ENCODE measurements around the gene PJA1.

PJA1 gene

GRCh38 chrX:69158166-69158980 is 6.9 kb downstream of the PJA1 start:
- no peak overlapping the region for H2AFZ ChIP-seq (ENCODE audit: low read length)
- H3K36me3 ChIP-seq (ENCODE audit: insufficient read depth, low read length) = peaks cover 4% of the 10 kb centered on the region; the same call in 1 of the 2 replicates
- no peak overlapping the region for H3K27ac ChIP-seq (ENCODE audit: low read depth, low read length, poor library complexity, severe bottlenecking)
- H3K4me1 ChIP-seq (ENCODE audit: insufficient read depth, low read length, severe bottlenecking) = no peaks in the 10 kb centered on the region
- H3K9ac ChIP-seq (ENCODE audit: low read length) = no peak overlapping the region
- H3K9me3 ChIP-seq (ENCODE audit: low read length) = no peaks in the 10 kb centered on the region
- H3K4me2 ChIP-seq (ENCODE audit: low read length) = no peak overlapping the region
- no peaks in the 10 kb centered on the region for H3F3A ChIP-seq (ENCODE audit: insufficient read depth, low read length)
- peak; percentile 57 for TF ChIP-seq CTCF (IDR thresholded peaks at IDR 0.05; ENCODE audit: low read length)
- no peak for TF ChIP-seq EZH2 (IDR thresholded peaks at IDR 0.05; ENCODE audit: borderline replicate concordance, low read length)
- H4K20me1 ChIP-seq (ENCODE audit: insufficient read depth, low read length) = no peaks in the 10 kb centered on the region
- H3K27me3 ChIP-seq (ENCODE audit: insufficient read depth, low read length) = no peaks in the 10 kb centered on the region
- no peaks in the 10 kb centered on the region for H3K79me2 ChIP-seq (ENCODE audit: insufficient read depth, low read length)
- H3K4me3 ChIP-seq (ENCODE audit: low read depth, low read length, poor library complexity, severe bottlenecking) = no peak overlapping the region
- no peaks in the 10 kb centered on the region for H3K9me2 ChIP-seq (ENCODE audit: low read depth, low read length)

GRCh38 chrX:69156638-69157037 is 8.6 kb downstream of the PJA1 start:
- Histone ChIP-seq H4K20me1 (ENCODE audit: insufficient read depth, low read length) (no peaks in the 10 kb centered on the region), H3K4me3 (ENCODE audit: low read depth, low read length, poor library complexity, severe bottlenecking) (no peak overlapping the region), H3K9me2 (ENCODE audit: low read depth, low read length) (no peaks in the 10 kb centered on the region), H3K9ac (ENCODE audit: low read length) (no peak overlapping the region), H3K27me3 (ENCODE audit: insufficient read depth, low read length) (no peaks in the 10 kb centered on the region), H3K79me2 (ENCODE audit: insufficient read depth, low read length) (no peaks in the 10 kb centered on the region), H3F3A (ENCODE audit: insufficient read depth, low read length) (no peaks in the 10 kb centered on the region), H2AFZ (ENCODE audit: low read length) (no peak overlapping the region), H3K9me3 (ENCODE audit: low read length) (no peaks in the 10 kb centered on the region), H3K4me1 (ENCODE audit: insufficient read depth, low read length, severe bottlenecking) (no peaks in the 10 kb centered on the region), H3K4me2 (ENCODE audit: low read length) (no peak overlapping the region), H3K36me3 (ENCODE audit: insufficient read depth, low read length) (peaks cover 3% of the 10 kb centered on the region; the same call in 1 of the 2 replicates), H3K27ac (ENCODE audit: low read depth, low read length, poor library complexity, severe bottlenecking) (no peak overlapping the region)
- TF ChIP-seq EZH2 (IDR thresholded peaks at IDR 0.05; ENCODE audit: borderline replicate concordance, low read length) (no peak), CTCF (IDR thresholded peaks at IDR 0.05; ENCODE audit: low read length) (no peak)

GRCh38 chrX:69155786-69156520 is 9.3 kb downstream of the PJA1 start:
- TF ChIP-seq EZH2 (IDR thresholded peaks at IDR 0.05; ENCODE audit: borderline replicate concordance, low read length) (no peak), CTCF (IDR thresholded peaks at IDR 0.05; ENCODE audit: low read length) (no peak)
- no peaks in the 10 kb centered on the region for H3K4me1 ChIP-seq (ENCODE audit: insufficient read depth, low read length, severe bottlenecking)
- H3K9ac ChIP-seq (ENCODE audit: low read length) = no peak overlapping the region
- no peaks in the 10 kb centered on the region for H3K36me3 ChIP-seq (ENCODE audit: insufficient read depth, low read length)
- no peaks in the 10 kb centered on the region for H3K27me3 ChIP-seq (ENCODE audit: insufficient read depth, low read length)
- no peak overlapping the region for H2AFZ ChIP-seq (ENCODE audit: low read length)
- no peaks in the 10 kb centered on the region for H4K20me1 ChIP-seq (ENCODE audit: insufficient read depth, low read length)
- no peaks in the 10 kb centered on the region for H3K79me2 ChIP-seq (ENCODE audit: insufficient read depth, low read length)
- no peaks in the 10 kb centered on the region for H3F3A ChIP-seq (ENCODE audit: insufficient read depth, low read length)
- no peaks in the 10 kb centered on the region for H3K9me2 ChIP-seq (ENCODE audit: low read depth, low read length)
- H3K4me2 ChIP-seq (ENCODE audit: low read length) = no peak overlapping the region
- no peak overlapping the region for H3K27ac ChIP-seq (ENCODE audit: low read depth, low read length, poor library complexity, severe bottlenecking)
- no peaks in the 10 kb centered on the region for H3K9me3 ChIP-seq (ENCODE audit: low read length)
- H3K4me3 ChIP-seq (ENCODE audit: low read depth, low read length, poor library complexity, severe bottlenecking) = no peak overlapping the region

All from OCI-LY1 (cell line).